ENCODE results near the gene GNGT2.

The GNGT2 gene

GRCh38 chr17:49210158-49211029, at the start of gene GNGT2, which contains the start of gene ABI3:
Gene GNGT2, minus strand, starts transcription at chr17:49210574. Its CDS starts 3,152 bp downstream, at chr17:49207422.
Gene ABI3, plus strand, starts transcription at chr17:49210707. Its CDS starts 18 bp downstream, at chr17:49210725.
- in situ Hi-C loops (cut with MboI; ENCODE audit: low sequenced_read_pairs): no loop called here

GRCh38 chr17:49259663-49260010, 49.3 kb upstream of the GNGT2 start:
- in situ Hi-C loops (cut with MboI; ENCODE audit: low sequenced_read_pairs): no loop called here

DNA sequence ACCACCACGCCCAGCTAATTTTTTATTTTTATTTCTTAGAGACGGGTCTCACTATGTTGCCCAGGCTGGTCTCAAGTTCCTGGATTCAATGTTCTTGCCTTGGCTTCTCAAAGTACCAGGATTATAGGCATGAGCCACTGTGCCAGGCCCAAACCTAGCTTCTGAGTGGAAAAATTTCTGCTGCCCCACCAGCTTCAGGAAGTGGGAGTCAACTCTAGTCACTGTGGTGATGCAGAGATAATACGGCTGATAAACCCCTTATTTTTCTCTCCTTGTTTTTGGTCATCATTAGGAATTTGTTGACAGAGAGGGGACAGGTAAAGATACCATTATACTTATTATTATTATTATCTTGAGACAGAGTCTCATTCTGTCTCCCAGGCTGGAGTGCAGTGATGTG, 48.0 kb upstream of the GNGT2 start:
- in situ Hi-C loops (cut with MboI; ENCODE audit: low sequenced_read_pairs): no loop called here

DNA sequence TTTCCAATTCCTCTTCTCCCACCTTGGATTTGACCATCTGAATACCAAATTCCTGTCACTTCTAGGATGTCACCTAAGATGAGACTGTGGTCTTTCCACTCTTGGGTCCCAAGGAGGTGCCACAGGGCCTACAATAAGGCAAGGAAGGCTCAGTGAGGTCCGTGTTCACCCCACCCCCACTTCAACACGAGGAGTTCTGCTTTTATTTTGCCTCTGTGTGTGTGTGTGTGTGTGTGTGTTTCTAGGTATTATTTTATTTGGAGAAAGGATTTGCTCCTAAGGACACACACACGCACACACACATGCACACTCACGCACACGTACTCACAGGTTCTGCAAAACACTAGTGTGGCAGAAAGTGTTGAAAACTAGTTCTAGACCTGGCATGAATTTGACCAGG, 44.8 kb upstream of the GNGT2 start:
- in situ Hi-C loops (cut with MboI; ENCODE audit: low sequenced_read_pairs): no loop called here

DNA sequence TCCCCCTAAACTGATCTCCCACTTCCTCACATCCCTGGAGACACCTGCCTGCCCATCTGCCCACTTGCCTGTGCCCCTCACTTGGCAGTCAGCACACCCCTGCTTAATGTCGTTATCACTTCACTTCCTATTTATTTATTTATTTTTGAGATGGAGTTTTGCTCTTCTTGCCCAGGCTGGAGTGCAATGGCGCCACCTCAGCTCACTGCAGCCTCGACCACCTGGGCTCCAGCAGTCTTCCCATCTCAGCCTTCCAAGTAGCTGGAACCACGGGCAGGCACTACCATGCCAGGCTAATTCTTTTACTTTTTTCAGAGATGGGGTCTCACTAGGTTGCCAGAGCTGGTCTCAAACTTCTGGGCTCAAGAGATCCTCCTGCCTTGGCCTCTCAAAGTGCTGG, 43.7 kb upstream of the GNGT2 start:
- in situ Hi-C loops (cut with MboI; ENCODE audit: low sequenced_read_pairs): no loop called here

DNA sequence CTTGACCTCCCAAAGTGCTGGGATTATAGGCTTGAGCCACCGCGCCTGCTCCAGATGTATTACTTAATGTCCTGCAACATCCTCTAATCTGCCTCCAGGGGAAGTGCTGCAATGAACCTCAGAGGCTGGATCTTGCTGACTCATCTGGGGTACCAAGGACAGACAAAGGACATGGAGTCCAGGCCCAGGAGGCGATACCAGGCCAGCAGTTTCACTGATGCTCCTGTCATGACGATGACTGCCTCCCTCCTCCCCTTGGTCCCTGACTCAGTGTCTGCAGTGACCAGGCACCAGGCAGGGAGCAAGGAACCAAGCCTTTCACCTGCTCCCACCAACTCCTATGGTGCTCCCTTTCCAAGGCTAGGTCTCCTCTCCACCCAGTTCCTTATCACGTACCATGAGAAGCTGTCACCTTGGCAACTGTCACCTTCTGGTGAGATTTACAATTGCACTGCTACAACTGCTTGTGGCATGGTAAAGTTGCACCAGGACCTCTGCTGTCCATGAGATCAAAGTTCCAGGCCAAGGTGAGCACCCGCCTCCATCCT, 41.8 kb upstream of the GNGT2 start:
- in situ Hi-C loops (cut with MboI; ENCODE audit: low sequenced_read_pairs): no loop called here

DNA sequence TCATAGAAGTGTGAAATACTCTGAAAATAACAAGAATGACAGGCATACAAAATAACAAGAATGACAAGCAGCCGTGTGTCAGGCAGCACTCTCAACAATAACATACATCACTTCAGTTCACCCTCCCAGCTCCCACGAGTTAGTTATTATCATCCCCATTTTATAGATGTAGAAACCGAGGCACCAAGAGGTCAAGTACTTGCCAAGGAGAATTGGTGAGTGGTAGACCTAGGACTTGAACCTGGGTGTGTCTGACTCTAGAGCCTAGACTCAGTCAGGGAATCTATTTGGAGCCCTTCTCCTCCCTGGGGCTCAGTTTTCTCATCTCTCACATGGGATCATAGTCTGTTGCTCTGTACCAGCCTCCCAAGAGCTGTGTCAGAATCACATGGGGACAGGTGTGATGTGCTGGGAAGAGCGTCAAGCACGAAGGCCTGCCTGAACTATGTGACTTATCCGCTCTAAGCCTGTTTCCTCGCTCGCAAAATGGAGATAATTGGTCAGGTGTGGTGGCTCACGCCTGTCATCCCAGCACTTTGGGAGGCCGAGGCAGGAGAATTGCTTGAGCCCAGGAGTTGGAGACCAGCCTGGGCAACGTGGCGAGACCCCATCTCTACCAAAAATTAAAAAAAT, 39.6 kb upstream of the GNGT2 start:
- in situ Hi-C loops (cut with MboI; ENCODE audit: low sequenced_read_pairs): no loop called here

DNA sequence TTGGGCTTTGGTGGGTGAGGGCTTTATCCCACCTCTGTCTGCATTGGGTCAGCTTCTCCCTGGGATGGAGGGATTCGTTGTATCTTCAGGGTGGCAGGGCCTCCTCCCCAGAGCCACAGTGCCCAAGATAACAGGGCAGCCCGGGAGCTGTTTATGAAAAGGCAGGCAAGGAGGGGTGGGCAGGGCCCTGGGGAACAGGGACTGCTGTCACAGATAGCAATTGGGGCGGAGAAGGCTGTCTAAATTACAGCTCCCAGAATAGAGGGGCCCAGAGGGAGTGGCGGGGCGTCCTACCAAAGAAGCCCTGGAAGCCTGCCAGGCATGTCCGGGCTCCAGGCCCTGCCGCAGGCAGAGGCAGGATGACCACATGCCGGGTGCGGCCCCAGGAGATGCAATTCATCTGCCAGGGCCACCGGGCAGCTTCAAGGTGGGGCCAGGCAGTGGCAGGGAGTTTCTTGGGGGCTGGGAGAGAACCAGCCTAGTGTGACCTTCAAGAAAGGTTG, 39.0 kb upstream of the GNGT2 start:
- in situ Hi-C loops (cut with MboI; ENCODE audit: low sequenced_read_pairs): no loop called here

- in situ Hi-C loops (cut with MboI; ENCODE audit: low sequenced_read_pairs): no loop called here
Measured at GRCh38 chr17:49247944-49248343, 37.6 kb upstream of the GNGT2 start.

GRCh38 chr17:49244839-49245238, 34.5 kb upstream of the GNGT2 start:
- in situ Hi-C loops (cut with MboI; ENCODE audit: low sequenced_read_pairs): no loop called here

DNA sequence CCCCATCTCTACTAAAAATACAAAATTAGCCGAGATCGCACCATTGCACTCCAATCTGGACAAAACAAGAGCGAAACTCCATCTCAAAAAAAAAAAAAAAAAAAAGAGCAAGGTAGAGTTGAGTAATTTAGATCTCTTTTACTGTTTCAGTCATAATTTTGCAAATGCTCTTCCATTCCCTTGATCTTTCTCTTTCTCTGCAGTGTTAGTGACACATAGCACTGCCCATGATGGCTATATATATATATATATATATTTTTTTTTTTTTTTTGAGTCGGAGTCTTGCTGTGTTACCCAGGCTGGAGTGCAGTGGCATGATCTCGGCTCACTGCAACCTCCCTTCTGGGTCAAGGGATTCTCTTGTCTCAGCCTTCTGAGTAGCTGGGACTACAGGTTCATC, 32.4 kb upstream of the GNGT2 start:
- in situ Hi-C loops (cut with MboI; ENCODE audit: low sequenced_read_pairs): no loop called here

DNA sequence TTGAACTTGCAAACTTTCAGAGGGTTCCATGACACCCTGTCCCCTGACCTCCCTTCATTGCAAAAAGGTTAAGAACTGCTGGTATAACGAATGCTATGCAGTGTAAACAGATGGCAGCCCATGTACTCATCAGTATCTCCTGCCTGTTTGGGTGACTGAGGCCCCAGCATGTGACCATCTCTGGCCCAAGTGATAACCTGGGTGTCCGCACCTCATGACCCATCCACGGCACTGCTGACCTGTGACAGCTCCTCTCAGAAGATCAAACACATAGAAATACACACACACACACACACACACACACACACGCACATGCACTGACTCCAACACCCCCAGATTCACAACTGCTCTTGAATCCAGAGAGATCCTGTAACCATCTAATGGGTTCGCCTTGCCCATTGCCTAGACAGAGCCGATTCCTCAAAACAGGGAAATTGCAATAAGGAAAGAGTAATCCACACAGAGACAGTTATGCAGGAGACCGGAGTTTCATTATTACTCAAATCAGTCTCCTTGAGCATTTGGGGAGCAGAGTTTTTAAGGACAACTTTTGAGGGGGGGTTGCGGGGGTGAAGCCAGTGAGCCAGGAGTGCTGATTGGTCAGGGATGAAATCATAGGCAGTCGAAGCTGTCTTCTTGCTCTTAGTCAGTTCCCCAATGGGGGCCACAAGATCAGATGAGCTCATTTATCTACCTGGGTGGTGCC, 31.5 kb upstream of the GNGT2 start:
- in situ Hi-C loops (cut with MboI; ENCODE audit: low sequenced_read_pairs): no loop called here

- in situ Hi-C loops (cut with MboI; ENCODE audit: low sequenced_read_pairs): no loop called here
Measured at GRCh38 chr17:49241040-49241439, 30.7 kb upstream of the GNGT2 start.

- in situ Hi-C loops (cut with MboI; ENCODE audit: low sequenced_read_pairs): no loop called here
Measured at GRCh38 chr17:49240619-49241018, 30.2 kb upstream of the GNGT2 start.

GRCh38 chr17:49239963-49240362, 29.6 kb upstream of the GNGT2 start:
- in situ Hi-C loops (cut with MboI; ENCODE audit: low sequenced_read_pairs): no loop called here

DNA sequence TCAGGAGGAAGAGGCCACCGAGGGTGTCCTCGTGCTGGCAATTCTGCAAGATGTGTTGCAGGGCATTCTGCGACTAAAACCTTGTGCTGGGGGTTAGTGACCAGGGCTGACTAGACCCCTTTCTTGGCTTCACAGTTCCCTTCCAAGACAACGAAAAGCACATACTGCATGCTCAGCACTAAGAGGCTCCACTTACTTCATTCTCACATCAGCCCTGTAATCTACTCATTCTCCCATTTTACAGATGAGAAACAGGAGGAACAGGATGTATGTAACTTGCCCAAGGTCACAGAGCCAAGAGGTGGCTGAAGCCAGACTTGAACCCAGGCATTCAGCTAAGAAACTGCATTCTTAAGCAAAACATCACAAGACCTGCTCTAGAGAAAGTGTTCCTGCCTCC, 25.5 kb upstream of the GNGT2 start:
- in situ Hi-C loops (cut with MboI; ENCODE audit: low sequenced_read_pairs): no loop called here

DNA sequence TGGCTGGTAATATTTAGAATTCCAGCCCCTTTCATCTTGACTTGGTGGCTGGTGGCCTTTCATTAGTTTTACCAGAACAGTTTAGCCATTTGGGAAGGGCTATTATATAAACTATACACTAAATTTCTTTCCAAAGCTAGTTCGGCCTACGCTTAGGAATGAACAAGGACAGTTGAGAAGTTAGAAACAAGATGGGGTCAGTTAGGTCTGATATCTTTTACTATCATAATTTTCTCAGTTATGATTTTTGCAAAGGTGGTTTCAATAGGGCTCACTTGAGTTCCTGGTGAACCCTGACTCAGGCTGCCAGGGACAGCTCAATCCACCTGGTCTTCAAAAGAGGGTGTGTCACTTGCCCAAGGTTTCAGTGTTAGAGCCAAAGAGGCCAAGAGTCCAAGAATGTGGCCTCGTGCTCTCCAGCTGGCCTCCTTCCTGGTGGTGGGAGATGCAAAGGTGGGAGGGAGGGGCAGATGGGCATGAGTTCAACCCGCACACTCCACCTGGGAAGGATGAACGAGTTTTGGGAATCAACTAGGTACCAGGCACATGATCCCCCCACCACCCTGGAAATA, 24.2 kb upstream of the GNGT2 start:
- in situ Hi-C loops (cut with MboI; ENCODE audit: low sequenced_read_pairs): no loop called here

DNA sequence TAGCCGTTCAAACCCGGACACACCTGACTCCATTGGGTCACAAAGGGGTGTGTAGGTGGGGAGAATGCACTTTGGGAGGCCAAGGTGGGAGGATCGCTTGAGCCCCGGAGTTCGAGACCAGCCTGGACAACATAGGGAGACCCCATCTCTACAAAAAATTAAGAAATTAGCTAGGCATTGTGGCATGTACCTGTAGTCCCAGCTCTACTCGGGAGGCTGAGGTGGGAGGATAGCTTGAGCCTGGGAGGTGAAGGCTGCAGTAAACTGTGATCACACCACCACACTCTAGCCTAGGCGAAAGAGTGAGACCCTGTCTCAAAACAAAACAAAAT, 21.2 kb upstream of the GNGT2 start:
- in situ Hi-C loops (cut with MboI; ENCODE audit: low sequenced_read_pairs): no loop called here

GRCh38 chr17:49230636-49231562, 20.5 kb upstream of the GNGT2 start, which contains the start of gene PHOSPHO1:
Gene PHOSPHO1, minus strand, starts transcription at chr17:49230787. Its CDS starts 4,096 bp downstream, at chr17:49226691.
- in situ Hi-C loops (cut with MboI; ENCODE audit: low sequenced_read_pairs): no loop called here
